ENCODE data around the gene PPL.

GRCh38 chr16:4981473-4981872 lies 44.5 kb upstream of the PPL start:
- TF ChIP-seq CTCF (IDR thresholded peaks at IDR 0.05) (no peak), POLR2A (IDR thresholded peaks at IDR 0.05) (no peak)

Measured in Peyer's patch (tissue), 4 donors.